H1 (cell line): ENCODE data around the gene GPR25. TPM values are rescaled to one million over a fixed set of nuclear protein-coding genes. Genes with fewer than 3 reads are reported as not detected.

Experiments used
- CHD7 ChIP-seq: fragments of 300-600 bp; sonication (generic); IDR thresholded peaks from 2 replicates; pipeline ENCODE4 v1.7.1; 2012; ENCODE audit warnings: low read length, moderate library complexity, mild to moderate bottlenecking, inconsistent platforms; ENCODE audit not compliant: insufficient replicate concordance
- EP300 ChIP-seq, 2 experiments: IDR thresholded peaks; 1 replicate in 1 of 2; 2 replicates in 1 of 2; pipeline ENCODE4 v1.6.1; 2011 to 2012; ENCODE audit warnings: low read depth in 2 of 2, low read length in 2 of 2, mild to moderate bottlenecking in 2 of 2, borderline replicate concordance in 1 of 2, inconsistent platforms in 1 of 2, moderate library complexity in 1 of 2
- EZH2 ChIP-seq: fragments of 200-600 bp; sonication (generic); IDR thresholded peaks from 2 replicates; pipeline ENCODE4 v1.7.1; 2012; ENCODE audit warnings: low read depth, mild to moderate bottlenecking, moderate library complexity, low read length, inconsistent platforms; ENCODE audit not compliant: severe bottlenecking
- POLR2AphosphoS5 ChIP-seq: IDR thresholded peaks from 2 replicates; pipeline ENCODE4 v1.6.1; 2011; ENCODE audit warnings: low read depth, low read length
- POU5F1 ChIP-seq: IDR thresholded peaks from 2 replicates; pipeline ENCODE4 v1.6.1; 2011; ENCODE audit warnings: low read depth, mild to moderate bottlenecking, low read length, moderate library complexity
- RFX5 ChIP-seq: IDR thresholded peaks from 2 replicates; pipeline ENCODE4 v1.6.1; 2011; ENCODE audit warnings: low read depth, low read length, improper control_type of control experiment, borderline replicate concordance
- SIN3A ChIP-seq, 2 experiments: IDR thresholded peaks in 1 of 2; conservative IDR thresholded peaks in 1 of 2; 2 replicates each; pipeline ENCODE4 v1.6.1; 2011 to 2012; ENCODE audit warnings: low read length in 2 of 2, improper control_type of control experiment in 1 of 2, low read depth in 1 of 2, mild to moderate bottlenecking in 1 of 2
- SP2 ChIP-seq: IDR thresholded peaks from 2 replicates; pipeline ENCODE4 v1.6.1; 2012; ENCODE audit warnings: mild to moderate bottlenecking, low read length, inconsistent platforms
- TBP ChIP-seq: IDR thresholded peaks from 2 replicates; pipeline ENCODE4 v1.6.1; 2011; ENCODE audit warnings: low read depth, low read length, improper control_type of control experiment
- USF2 ChIP-seq: IDR thresholded peaks from 2 replicates; pipeline ENCODE4 v1.6.1; 2011; ENCODE audit warnings: low read length, improper control_type of control experiment
- polyA plus RNA-seq, 7 experiments: library from polyadenylated mRNA; depleted of rRNA in 3 of 7; stranded (reverse) in 5 of 7; unstranded in 2 of 7; fragments of >200 nt in 5 of 7; fragments of 200-250 nt in 2 of 7; gene quantifications; 1 replicate in 5 of 7; 2 replicates in 1 of 7; 4 replicates in 1 of 7; pipeline versions ENCODE4 v1.2.1 to v1.2.3, GENCODE V29; 2011 to 2013; ENCODE audit warnings: missing spikeins in 2 of 7, mixed read lengths in 2 of 7
- total RNA-seq: library from RNA; stranded (reverse); fragmentation: NEBNext Ultra II Directional; extraction: Animal tissue kit (Norgen Biotek cat#: 25700); gene quantifications from 2 replicates; pipeline ENCODE4 v1.2.1, GENCODE V29; 2021

GPR25 gene
- total and polyA plus RNA-seq, 2 of the 8 experiments (the other 6 are each of a cell fraction or from before 2014, with no cell fraction given) = not detected

- TF ChIP-seq CHD7 (no peak), EZH2 (no peak), TBP (peak; percentile 82), RFX5 (no peak), SP2 (no peak), EP300 (IDR thresholded peaks at IDR 0.05; ENCODE audit: borderline replicate concordance in 1 of 2, low read depth in 2 of 2, low read length in 2 of 2) (no peak), SIN3A (conservative IDR thresholded peaks at IDR 0.05 in 1 of 2, IDR thresholded peaks at IDR 0.05 in 1 of 2; ENCODE audit: low read depth in 1 of 2, low read length in 2 of 2) (0 out of 4 replicates have a peak, but pooled peaks of 1 of the 2 experiments have one; percentile 43), POLR2AphosphoS5 (peak; percentile 87), POU5F1 (no peak), USF2 (no peak)
Measured at GRCh38 chr1:200891774-200892157, 19.0 kb downstream of the GPR25 start (continued).
